ENCODE data around the gene DCT. TPM values are rescaled to one million over a fixed set of nuclear protein-coding genes. Genes with fewer than 3 reads are reported as not detected.

Gene DCT
- total and polyA plus RNA-seq, 2 of the 4 experiments (the other 2 are of a cell fraction): not detected

DNA sequence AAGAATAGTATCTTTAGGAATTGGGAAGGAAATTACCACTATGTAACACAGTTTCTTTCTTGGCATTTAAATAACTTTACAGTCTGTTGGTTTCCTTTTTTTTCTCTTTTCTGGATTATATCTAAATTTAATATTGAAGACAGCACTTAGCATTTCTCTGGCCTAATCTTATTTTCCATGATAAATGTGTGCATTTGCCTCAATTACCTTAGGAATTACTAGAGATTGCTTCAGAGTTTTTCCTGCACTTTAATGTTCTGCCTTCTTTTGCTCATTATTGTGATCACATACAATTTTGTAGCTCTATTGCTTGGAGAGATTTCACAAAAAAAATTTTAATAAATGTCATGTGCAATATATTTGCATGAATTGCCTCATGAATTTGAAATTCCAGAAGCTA lies 25.1 kb downstream of the DCT start:
- intact Hi-C loops (cut with micrococcal nuclease): no loop called here
- Histone ChIP-seq H2AK5ac (ENCODE audit: low read depth, low read length) (no peak overlapping the region), H3K14ac (replicated peaks; ENCODE audit: low read depth, low read length) (no peak overlapping the region), H3K27me3 (ENCODE audit: control insufficient read depth, insufficient read depth, low read length) (no peaks in the 10 kb centered on the region), H3K4me3 (ENCODE audit: insufficient read depth, low read depth, low read length) (no peak overlapping the region), H3K9me3 (ENCODE audit: control insufficient read depth, insufficient read depth, low read length) (no peaks in the 10 kb centered on the region), H2BK15ac (ENCODE audit: low read depth, low read length) (no peak overlapping the region), H4K8ac (ENCODE audit: low read depth in 2 of 2, low read length in 2 of 2) (no peak overlapping the region), H4K5ac (ENCODE audit: low read depth, low read length) (no peak overlapping the region), H3K36me3 (ENCODE audit: control insufficient read depth, insufficient read depth, low read length) (no peaks in the 10 kb centered on the region), H2AFZ (replicated peaks; ENCODE audit: low read length, poor library complexity) (no peak overlapping the region), H3K56ac (ENCODE audit: extremely low read depth, insufficient read depth, low read length) (no peak overlapping the region), H2BK120ac (ENCODE audit: low read depth, low read length) (no peak overlapping the region), H2AK9ac (replicated peaks; ENCODE audit: low read depth, low read length, poor library complexity) (no peak overlapping the region), H4K91ac (ENCODE audit: insufficient read depth, low read depth, low read length) (no peak overlapping the region), H3K4me2 (ENCODE audit: low read depth, low read length) (no peak overlapping the region), H3K4ac (ENCODE audit: low read depth, low read length) (no peak overlapping the region), H3K27ac (ENCODE audit: insufficient read depth, low read length) (no peak overlapping the region), H3K4me1 (ENCODE audit: control insufficient read depth, insufficient read depth, low read length) (no peaks in the 10 kb centered on the region), H3K18ac (ENCODE audit: low read depth, low read length) (no peak overlapping the region), H2BK20ac (ENCODE audit: low read depth, low read length) (no peak overlapping the region), H3K9ac (ENCODE audit: low read depth, low read length) (no peak overlapping the region), H2BK5ac (ENCODE audit: low read depth, low read length, poor library complexity, severe bottlenecking) (no peak overlapping the region), H3K9me1 (ENCODE audit: insufficient read depth, low read length) (no peaks in the 10 kb centered on the region), H3K79me1 (ENCODE audit: low read depth in 1 of 2, low read length in 2 of 2) (no peaks in the 10 kb centered on the region), H4K20me1 (ENCODE audit: insufficient read depth, low read length) (no peaks in the 10 kb centered on the region), H3K23ac (ENCODE audit: low read depth, low read length) (no peak overlapping the region)
- DNase-seq (no peak), ATAC-seq (ENCODE audit: low read depth) (no peak)
- in situ Hi-C loops (cut with MboI; ENCODE audit: low sequenced_read_pairs): no loop called here
- dilution Hi-C loops (cut with HindIII; ENCODE audit: low sequenced_read_pairs, unreplicated experiment): no loop called here
- no peak for TF ChIP-seq POLR2A (IDR thresholded peaks at IDR 0.05; ENCODE audit: low read depth, low read length)
- TF ChIP-seq CHD1 (IDR thresholded peaks at IDR 0.05; ENCODE audit: low read depth, low read length): no peak
- no peak for TF ChIP-seq CEBPB (IDR thresholded peaks at IDR 0.05; ENCODE audit: low read depth, low read length)
- TF ChIP-seq, protein P1, sequence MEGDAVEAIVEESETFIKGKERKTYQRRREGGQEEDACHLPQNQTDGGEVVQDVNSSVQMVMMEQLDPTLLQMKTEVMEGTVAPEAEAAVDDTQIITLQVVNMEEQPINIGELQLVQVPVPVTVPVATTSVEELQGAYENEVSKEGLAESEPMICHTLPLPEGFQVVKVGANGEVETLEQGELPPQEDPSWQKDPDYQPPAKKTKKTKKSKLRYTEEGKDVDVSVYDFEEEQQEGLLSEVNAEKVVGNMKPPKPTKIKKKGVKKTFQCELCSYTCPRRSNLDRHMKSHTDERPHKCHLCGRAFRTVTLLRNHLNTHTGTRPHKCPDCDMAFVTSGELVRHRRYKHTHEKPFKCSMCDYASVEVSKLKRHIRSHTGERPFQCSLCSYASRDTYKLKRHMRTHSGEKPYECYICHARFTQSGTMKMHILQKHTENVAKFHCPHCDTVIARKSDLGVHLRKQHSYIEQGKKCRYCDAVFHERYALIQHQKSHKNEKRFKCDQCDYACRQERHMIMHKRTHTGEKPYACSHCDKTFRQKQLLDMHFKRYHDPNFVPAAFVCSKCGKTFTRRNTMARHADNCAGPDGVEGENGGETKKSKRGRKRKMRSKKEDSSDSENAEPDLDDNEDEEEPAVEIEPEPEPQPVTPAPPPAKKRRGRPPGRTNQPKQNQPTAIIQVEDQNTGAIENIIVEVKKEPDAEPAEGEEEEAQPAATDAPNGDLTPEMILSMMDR (conservative IDR thresholded peaks at IDR 0.05; ENCODE audit: low read depth, low read length): no peak
- no peak for TF ChIP-seq MAZ (IDR thresholded peaks at IDR 0.05; ENCODE audit: borderline replicate concordance, low read depth, low read length)
- no peak for TF ChIP-seq BHLHE40 (IDR thresholded peaks at IDR 0.05; ENCODE audit: low read depth, low read length)
- no peak for TF ChIP-seq SMC3 (IDR thresholded peaks at IDR 0.05; ENCODE audit: low read depth, low read length)
- TF ChIP-seq, protein P2, sequence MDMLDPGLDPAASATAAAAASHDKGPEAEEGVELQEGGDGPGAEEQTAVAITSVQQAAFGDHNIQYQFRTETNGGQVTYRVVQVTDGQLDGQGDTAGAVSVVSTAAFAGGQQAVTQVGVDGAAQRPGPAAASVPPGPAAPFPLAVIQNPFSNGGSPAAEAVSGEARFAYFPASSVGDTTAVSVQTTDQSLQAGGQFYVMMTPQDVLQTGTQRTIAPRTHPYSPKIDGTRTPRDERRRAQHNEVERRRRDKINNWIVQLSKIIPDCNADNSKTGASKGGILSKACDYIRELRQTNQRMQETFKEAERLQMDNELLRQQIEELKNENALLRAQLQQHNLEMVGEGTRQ (IDR thresholded peaks at IDR 0.05; ENCODE audit: low read depth, low read length): no peak
- TF ChIP-seq NFE2L2 (IDR thresholded peaks at IDR 0.05; ENCODE audit: low read depth, low read length): no peak
- ChIA-PET POLR2A (ENCODE audit: unreplicated experiment) (no interaction called here), CTCF (no interaction called here)
- BruUV-seq (replicated peaks): no TSS peak

Measured in IMR-90 (cell line).